Choroid plexus epithelial cell (primary cell): ENCODE results near the gene LYPLA2.
"Not testable (repeated sequence)": the region's sequence is repeated elsewhere in the genome, so short reads cannot be mapped to it uniquely, and the experiment has no call there.

Source experiments
- DNase-seq: peaks from one replicate; pipeline ENCODE4 v3.0.0-alpha.2; 2010; ENCODE audit warnings: low read depth
- H3K4me3 ChIP-seq: 2 replicates; pipeline ENCODE4 v1.5.1; 2011; ENCODE audit warnings: low read depth, mild to moderate bottlenecking, control low read depth, low read length, moderate library complexity
- CTCF ChIP-seq: conservative IDR thresholded peaks from 2 replicates; pipeline ENCODE4 v1.5.1; 2011; ENCODE audit warnings: low read depth, mild to moderate bottlenecking, control low read depth, inconsistent platforms, low read length, moderate library complexity

LYPLA2 gene

GRCh38 chr1:23779826-23780371, 11.0 kb upstream of the LYPLA2 start:
- H3K4me3 ChIP-seq, result no peak overlapping the region
- DNase-seq, result peak; percentile 66
- TF ChIP-seq CTCF, result no peak

GRCh38 chr1:23783141-23783540, 7.8 kb upstream of the LYPLA2 start:
- H3K4me3 ChIP-seq, DNase-seq: not testable (repeated sequence)

GRCh38 chr1:23784846-23785245, 6.1 kb upstream of the LYPLA2 start:
- no peak for TF ChIP-seq CTCF
- no peak overlapping the region for H3K4me3 ChIP-seq
- no peak for DNase-seq

GRCh38 chr1:23787701-23788100, 3.2 kb upstream of the LYPLA2 start:
- H3K4me3 ChIP-seq, result no peak overlapping the region
- TF ChIP-seq CTCF, result no peak
- no peak for DNase-seq

- no peak for DNase-seq
- no peak overlapping the region for H3K4me3 ChIP-seq
- no peak for TF ChIP-seq CTCF
These were observed 2.2 kb upstream of the LYPLA2 start for GRCh38 chr1:23788695-23789094.

- no peak for DNase-seq
- no peak for TF ChIP-seq CTCF
- peak overlapping the region; percentile 82 for H3K4me3 ChIP-seq
These were observed 637 bp downstream of the LYPLA2 start for GRCh38 chr1:23791516-23792047.

GRCh38 chr1:23792151-23792945, 1.4 kb downstream of the LYPLA2 start:
- DNase-seq, result no peak
- peak overlapping the region; percentile 82 for H3K4me3 ChIP-seq
- no peak for TF ChIP-seq CTCF
